Smooth muscle cell (in vitro differentiated cells): Measurements from ENCODE around the gene PRIM2. TPM values are rescaled to one million over a fixed set of nuclear protein-coding genes. Genes with fewer than 3 reads are reported as not detected.
"Not testable (repeated sequence)": the region's sequence is repeated elsewhere in the genome, so short reads cannot be mapped to it uniquely, and the experiment has no call there.

ENCODE experiments used
- DNase-seq: peaks from one replicate; lab custom pipeline; 2025; ENCODE audit not compliant: unreplicated experiment; lab: John Stamatoyannopoulos, UW
- H2AFZ ChIP-seq: fragments of 200-600 bp; sonication (generic); 2 replicates; pipeline ENCODE4 v1.6.0; 2016; ENCODE audit warnings: antibody characterized with exemption, low read depth, mild to moderate bottlenecking
- H3F3A ChIP-seq: fragments of 200-600 bp; sonication (generic); 2 replicates; pipeline ENCODE4 v1.6.0; 2017; ENCODE audit warnings: antibody characterized with exemption, low read depth
- H3K27ac ChIP-seq: fragments of 200-600 bp; sonication (generic); 2 replicates; pipeline ENCODE4 v1.5.1; 2016; ENCODE audit warnings: low read depth, mild to moderate bottlenecking
- H3K27me3 ChIP-seq: fragments of 200-600 bp; sonication (generic); 2 replicates; pipeline ENCODE4 v1.6.1; 2016; ENCODE audit warnings: low read depth, mild to moderate bottlenecking
- H3K36me3 ChIP-seq: fragments of 200-600 bp; sonication (generic); 2 replicates; pipeline ENCODE4 v1.5.1; 2016; ENCODE audit warnings: low read depth
- H3K4me1 ChIP-seq: fragments of 200-600 bp; sonication (generic); 2 replicates; pipeline ENCODE4 v1.5.1; 2016; ENCODE audit warnings: low read depth
- H3K4me2 ChIP-seq: fragments of 200-600 bp; sonication (generic); 2 replicates; pipeline ENCODE4 v1.6.0; 2016; ENCODE audit warnings: mild to moderate bottlenecking
- H3K4me3 ChIP-seq: fragments of 200-600 bp; sonication (generic); 2 replicates; pipeline ENCODE4 v1.5.1; 2016; ENCODE audit warnings: mild to moderate bottlenecking
- H3K79me2 ChIP-seq: fragments of 200-600 bp; sonication (generic); 2 replicates; pipeline ENCODE4 v1.6.0; 2016; ENCODE audit warnings: low read depth, mild to moderate bottlenecking
- H3K9ac ChIP-seq: fragments of 200-600 bp; sonication (generic); 2 replicates; pipeline ENCODE4 v1.6.0; 2016; ENCODE audit warnings: low read depth
- H3K9me3 ChIP-seq: fragments of 200-600 bp; sonication (generic); replicated peaks from 2 replicates; pipeline ENCODE4 v1.5.1; 2016; ENCODE audit warnings: low read depth
- H4K20me1 ChIP-seq: fragments of 200-600 bp; sonication (generic); 2 replicates; pipeline ENCODE4 v1.6.0; 2016; ENCODE audit warnings: low read depth
- WGBS: methylation state at CpG from one replicate; pipeline ENCODE4 v1.1.7; 2016; ENCODE audit warnings: low lambda C conversion rate; 5-methylcytosine and 5-hydroxymethylcytosine counted together
- polyA plus RNA-seq: library from polyadenylated mRNA; unstranded; fragments of >200 nt; fragmentation: Nextera tagmentation; extraction: Ambion mirVana; gene quantifications from 2 replicates; pipeline ENCODE4 v1.2.1, GENCODE V29; 2016
- total RNA-seq: library from RNA; depleted of rRNA; stranded (reverse); fragments of >200 nt; gene quantifications from 2 replicates; pipeline ENCODE4 v1.2.3, GENCODE V29; 2014
- TF ChIP-seq, protein P1 (sequence below): fragments of 200-600 bp; sonication (generic); IDR thresholded peaks from 2 replicates; pipeline ENCODE4 v1.5.1; 2017; ENCODE audit warnings: borderline replicate concordance, mild to moderate bottlenecking, antibody characterized with exemption; ENCODE audit not compliant: insufficient read depth, poor library complexity, severe bottlenecking

Gene PRIM2
- total and polyA plus RNA-seq, 2 experiments from 2014 or later = 6.3 to 13.7 TPM

DNA sequence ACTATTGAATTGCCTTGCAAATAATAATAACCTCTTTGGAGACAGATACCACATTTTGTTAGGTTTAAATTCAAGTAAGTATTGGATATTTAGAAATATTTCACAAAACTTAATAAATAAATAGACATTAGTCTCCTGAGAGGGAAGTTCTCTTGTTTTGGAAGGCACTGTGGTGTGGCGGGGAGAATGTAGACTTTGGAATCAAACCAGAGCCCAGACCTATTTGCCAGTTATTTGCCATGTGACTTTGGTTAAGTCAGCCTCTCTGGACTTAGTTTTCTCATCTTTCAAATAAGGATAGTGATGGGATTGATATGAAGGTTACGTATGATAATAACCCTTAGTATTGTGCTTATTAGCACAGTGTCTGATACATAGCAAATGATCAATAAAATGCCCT, 240.4 kb downstream of the PRIM2 start:
- H3K27ac ChIP-seq, H3K9ac ChIP-seq, H4K20me1 ChIP-seq, H3K4me2 ChIP-seq, H3K79me2 ChIP-seq, H3K4me3 ChIP-seq, H2AFZ ChIP-seq, H3K4me1 ChIP-seq, H3K9me3 ChIP-seq, DNase-seq, H3K27me3 ChIP-seq, H3F3A ChIP-seq, H3K36me3 ChIP-seq: not testable (repeated sequence)
- WGBS = 100% methylated on average over 2 of the region's 2 CpGs

DNA sequence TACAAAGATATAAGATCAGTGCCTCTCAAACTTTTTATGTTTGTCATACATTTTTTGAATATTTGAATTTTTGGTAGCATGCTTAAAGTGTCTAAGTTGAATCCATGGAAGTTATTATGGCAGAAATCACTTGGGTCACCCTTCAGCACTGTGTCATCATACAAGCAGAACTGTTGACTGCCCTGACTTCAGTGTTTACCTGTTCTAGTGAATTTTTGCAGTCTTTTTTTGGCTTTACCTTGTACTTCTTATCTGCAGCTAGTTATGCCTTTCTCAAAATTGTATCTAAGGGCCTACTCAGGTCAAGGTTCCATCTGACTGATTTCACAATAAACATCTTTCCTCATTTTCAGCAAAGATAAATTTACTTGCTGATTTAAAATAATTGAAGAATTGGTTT, 241.7 kb downstream of the PRIM2 start:
- not testable (repeated sequence) for H3K36me3 ChIP-seq, H4K20me1 ChIP-seq, H3F3A ChIP-seq, H3K4me2 ChIP-seq, H3K27me3 ChIP-seq, H3K4me3 ChIP-seq, H3K4me1 ChIP-seq, H2AFZ ChIP-seq, H3K9me3 ChIP-seq, H3K27ac ChIP-seq, H3K9ac ChIP-seq, H3K79me2 ChIP-seq, DNase-seq

DNA sequence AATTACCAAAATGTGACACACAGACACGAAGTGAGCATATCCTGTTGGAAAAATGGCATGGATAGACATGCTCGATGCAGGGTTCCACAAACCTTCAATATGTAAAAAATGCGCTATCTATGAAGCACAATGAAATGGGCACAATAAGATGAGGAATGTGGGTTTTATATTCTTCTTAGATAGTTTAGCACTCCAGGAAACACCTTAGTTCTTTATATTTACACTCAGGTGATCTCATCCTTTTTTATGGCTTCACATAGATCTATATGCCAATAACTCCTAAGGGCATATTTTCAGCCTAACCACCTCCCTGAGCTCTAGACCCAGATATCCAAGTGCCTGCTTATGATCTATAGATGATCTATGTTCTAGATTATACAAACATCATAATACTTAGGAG, 244.8 kb downstream of the PRIM2 start:
- DNase-seq = not testable (repeated sequence)
- WGBS = 100% methylated on average over 3 of the region's 3 CpGs

DNA sequence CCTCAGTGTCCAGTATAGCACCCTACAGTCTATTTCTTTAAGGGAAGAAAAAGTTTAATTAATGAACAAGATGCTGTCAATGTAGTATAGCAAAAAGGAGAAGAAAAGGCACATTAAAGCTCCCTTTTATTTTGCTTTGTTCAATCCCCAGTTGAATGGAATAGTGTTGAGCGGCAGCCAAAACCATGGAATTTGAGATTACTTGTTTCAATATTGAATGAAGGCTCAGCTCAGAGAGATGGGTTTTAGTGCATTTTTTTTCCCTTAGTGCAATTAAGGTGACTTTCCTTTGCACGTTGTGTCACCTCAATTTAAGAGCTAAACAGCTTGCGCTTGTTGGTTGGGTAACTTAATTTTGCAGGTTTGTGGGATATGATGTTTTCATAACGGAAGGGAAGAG, 254.7 kb downstream of the PRIM2 start:
- H3K4me1 ChIP-seq, H3K27ac ChIP-seq, H3K79me2 ChIP-seq, H2AFZ ChIP-seq, H3K27me3 ChIP-seq, H3K4me3 ChIP-seq, H3K36me3 ChIP-seq, H3F3A ChIP-seq, H3K4me2 ChIP-seq, DNase-seq, H3K9ac ChIP-seq, H4K20me1 ChIP-seq, H3K9me3 ChIP-seq: not testable (repeated sequence)
- WGBS = 94% methylated on average over 4 of the region's 4 CpGs

More for the DNA sequence above, 244.8 kb downstream of the PRIM2 start:
- H3K4me2 ChIP-seq, H3K79me2 ChIP-seq, H2AFZ ChIP-seq, H3F3A ChIP-seq, H3K9ac ChIP-seq, H3K27ac ChIP-seq, H3K9me3 ChIP-seq, H3K4me3 ChIP-seq, H4K20me1 ChIP-seq, H3K4me1 ChIP-seq, H3K36me3 ChIP-seq, H3K27me3 ChIP-seq: not testable (repeated sequence)

DNA sequence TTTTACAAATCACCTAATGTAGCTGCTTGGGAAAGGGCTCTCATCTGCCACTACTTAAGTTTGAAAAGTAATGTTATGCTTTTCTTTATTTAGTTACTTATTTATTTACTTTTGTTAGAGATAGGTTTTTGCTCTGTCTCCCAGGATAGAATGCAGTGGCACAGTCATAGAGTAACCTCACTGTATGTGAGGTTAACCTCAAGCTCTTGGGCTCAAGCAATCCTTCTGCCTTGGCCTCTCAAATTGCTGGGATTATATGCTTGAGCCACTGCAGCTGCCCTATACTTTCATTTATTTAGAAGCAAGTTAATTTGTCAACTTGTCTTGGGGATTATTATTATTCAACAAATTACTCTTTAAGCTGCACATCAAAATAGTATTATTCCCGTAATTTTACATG, 255.4 kb downstream of the PRIM2 start:
- not testable (repeated sequence) for H3K79me2 ChIP-seq, H3K4me3 ChIP-seq, H3K27ac ChIP-seq, H3K9ac ChIP-seq, H3K27me3 ChIP-seq, H2AFZ ChIP-seq, H3K36me3 ChIP-seq, H3K9me3 ChIP-seq, H3F3A ChIP-seq, DNase-seq, H3K4me2 ChIP-seq, H4K20me1 ChIP-seq, H3K4me1 ChIP-seq
- 95% methylated on average over 1 of the region's 1 CpG for WGBS

DNA sequence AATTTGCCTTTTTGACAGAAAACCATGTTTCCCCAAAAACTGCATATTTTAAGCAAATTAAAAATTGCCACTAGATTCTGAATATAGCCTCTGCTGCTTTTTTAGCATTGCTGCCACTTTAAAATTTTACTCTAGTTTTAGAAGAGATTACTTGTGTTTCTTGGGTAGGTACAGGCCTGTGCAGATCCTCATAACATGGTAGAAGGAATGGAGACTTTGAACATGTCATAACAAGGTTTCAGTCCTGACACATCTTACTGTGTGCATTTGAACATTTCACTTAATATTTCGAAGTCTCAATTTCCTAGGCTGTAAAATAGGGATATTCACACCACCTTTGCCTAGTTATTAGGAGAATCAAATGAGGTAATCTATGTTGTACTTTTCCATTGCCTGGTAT, 259.6 kb downstream of the PRIM2 start:
- not testable (repeated sequence) for DNase-seq, H3K9me3 ChIP-seq, H3K27ac ChIP-seq, H3K4me2 ChIP-seq, H2AFZ ChIP-seq, H3K79me2 ChIP-seq, H3K4me1 ChIP-seq, H3K27me3 ChIP-seq, H4K20me1 ChIP-seq, H3K36me3 ChIP-seq, H3F3A ChIP-seq, H3K9ac ChIP-seq, H3K4me3 ChIP-seq
- 85% methylated on average over 1 of the region's 1 CpG for WGBS

DNA sequence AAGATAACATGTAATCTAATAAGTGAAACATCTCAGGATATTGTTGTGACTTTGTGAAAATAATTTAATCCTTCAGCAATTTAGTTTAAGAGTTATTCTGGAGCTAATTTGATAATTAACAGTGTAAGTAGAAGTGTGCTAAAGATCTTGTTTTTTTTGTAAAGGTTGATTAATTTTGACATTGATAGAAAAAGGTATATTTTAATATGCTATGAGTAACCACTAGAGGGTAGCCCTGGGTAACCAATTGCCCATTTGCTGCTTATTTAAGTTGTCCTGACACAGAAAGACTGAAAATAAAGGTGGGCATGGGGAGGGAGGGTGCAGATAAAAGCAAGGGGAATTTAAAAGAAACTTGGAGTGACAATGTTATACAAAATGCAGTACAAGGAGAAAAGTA, 262.1 kb downstream of the PRIM2 start:
- TF ChIP-seq, protein P1, sequence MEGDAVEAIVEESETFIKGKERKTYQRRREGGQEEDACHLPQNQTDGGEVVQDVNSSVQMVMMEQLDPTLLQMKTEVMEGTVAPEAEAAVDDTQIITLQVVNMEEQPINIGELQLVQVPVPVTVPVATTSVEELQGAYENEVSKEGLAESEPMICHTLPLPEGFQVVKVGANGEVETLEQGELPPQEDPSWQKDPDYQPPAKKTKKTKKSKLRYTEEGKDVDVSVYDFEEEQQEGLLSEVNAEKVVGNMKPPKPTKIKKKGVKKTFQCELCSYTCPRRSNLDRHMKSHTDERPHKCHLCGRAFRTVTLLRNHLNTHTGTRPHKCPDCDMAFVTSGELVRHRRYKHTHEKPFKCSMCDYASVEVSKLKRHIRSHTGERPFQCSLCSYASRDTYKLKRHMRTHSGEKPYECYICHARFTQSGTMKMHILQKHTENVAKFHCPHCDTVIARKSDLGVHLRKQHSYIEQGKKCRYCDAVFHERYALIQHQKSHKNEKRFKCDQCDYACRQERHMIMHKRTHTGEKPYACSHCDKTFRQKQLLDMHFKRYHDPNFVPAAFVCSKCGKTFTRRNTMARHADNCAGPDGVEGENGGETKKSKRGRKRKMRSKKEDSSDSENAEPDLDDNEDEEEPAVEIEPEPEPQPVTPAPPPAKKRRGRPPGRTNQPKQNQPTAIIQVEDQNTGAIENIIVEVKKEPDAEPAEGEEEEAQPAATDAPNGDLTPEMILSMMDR = peak; percentile 34
- H3K4me2 ChIP-seq, H3K79me2 ChIP-seq, H3F3A ChIP-seq, H3K4me3 ChIP-seq, H3K9me3 ChIP-seq, H4K20me1 ChIP-seq, H3K4me1 ChIP-seq, H3K36me3 ChIP-seq, H3K27me3 ChIP-seq, DNase-seq, H3K9ac ChIP-seq, H3K27ac ChIP-seq, H2AFZ ChIP-seq: not testable (repeated sequence)

DNA sequence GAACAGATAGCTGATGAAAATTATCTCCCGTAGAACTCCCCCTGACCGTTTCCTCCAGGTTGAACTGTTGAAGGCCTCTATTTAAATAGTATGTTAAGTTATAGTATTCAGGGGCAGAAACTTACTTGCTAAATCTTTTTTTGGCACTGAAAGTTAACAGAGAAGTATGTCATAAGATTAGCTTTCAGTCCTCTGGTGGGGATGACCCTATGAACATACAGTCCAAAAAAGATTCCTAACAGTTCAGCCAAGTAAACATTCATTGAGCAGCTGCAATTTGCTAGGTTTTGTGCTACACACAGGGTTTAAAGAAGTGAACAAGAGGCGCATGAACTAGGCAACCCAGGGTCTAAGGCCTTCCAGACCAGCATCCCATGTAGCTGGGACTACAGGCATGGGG, 264.2 kb downstream of the PRIM2 start:
- H3K27me3 ChIP-seq, H3K27ac ChIP-seq, H3K79me2 ChIP-seq, H3K36me3 ChIP-seq, H3K9ac ChIP-seq, H3K4me2 ChIP-seq, DNase-seq, H3K4me1 ChIP-seq, H2AFZ ChIP-seq, H3K9me3 ChIP-seq, H3K4me3 ChIP-seq, H4K20me1 ChIP-seq, H3F3A ChIP-seq: not testable (repeated sequence)
- 91% methylated on average over 3 of the region's 3 CpGs for WGBS
